Mesendoderm (in vitro differentiated cells): ENCODE measurements around the gene RPL19.
A peak's percentile ranks its signal among the peaks of the same experiment; 100 is the strongest.

ENCODE experiments used
- DNase-seq: peaks from one replicate; pipeline ENCODE4 v3.0.0; 2013
- H2AK5ac ChIP-seq: 2 replicates; pipeline ENCODE4 v1.6.1; 2013; ENCODE audit warnings: low read length, inconsistent platforms
- H2BK120ac ChIP-seq: 2 replicates; pipeline ENCODE4 v1.6.1; 2013; ENCODE audit warnings: low read depth, mild to moderate bottlenecking, low read length, moderate library complexity, mixed read lengths
- H2BK15ac ChIP-seq: replicated peaks from 2 replicates; pipeline ENCODE4 v1.6.1; 2013; ENCODE audit warnings: low read depth, mild to moderate bottlenecking, moderate library complexity
- H2BK5ac ChIP-seq: 2 replicates; pipeline ENCODE4 v1.6.1; 2013; ENCODE audit warnings: low read length, inconsistent platforms
- H3K18ac ChIP-seq: 2 replicates; pipeline ENCODE4 v1.6.1; 2013; ENCODE audit warnings: mild to moderate bottlenecking, low read length, mixed read lengths
- H3K23ac ChIP-seq: one replicate; pipeline ENCODE4 v1.6.1; 2013; ENCODE audit warnings: low read length
- H3K27ac ChIP-seq: 2 replicates; pipeline ENCODE4 v1.5.1; 2013; ENCODE audit warnings: low read depth, mild to moderate bottlenecking, inconsistent platforms, low read length, moderate library complexity
- H3K27me3 ChIP-seq: 2 replicates; pipeline ENCODE4 v1.6.1; 2013; ENCODE audit warnings: low read length, control low read depth, mild to moderate bottlenecking, inconsistent platforms; ENCODE audit not compliant: insufficient read depth, poor library complexity
- H3K36me3 ChIP-seq: 2 replicates; pipeline ENCODE4 v1.6.1; 2013; ENCODE audit warnings: low read length, inconsistent platforms; ENCODE audit not compliant: control insufficient read depth, insufficient read depth
- H3K4ac ChIP-seq: one replicate; pipeline ENCODE4 v1.6.1; 2013; ENCODE audit warnings: low read depth, mild to moderate bottlenecking, low read length, moderate library complexity
- H3K4me1 ChIP-seq: 2 replicates; pipeline ENCODE4 v1.6.1; 2013; ENCODE audit warnings: low read depth, low read length, inconsistent platforms; ENCODE audit not compliant: control insufficient read depth
- H3K4me2 ChIP-seq: 2 replicates; pipeline ENCODE4 v1.6.1; 2013; ENCODE audit warnings: low read length
- H3K4me3 ChIP-seq: 2 replicates; pipeline ENCODE4 v1.5.1; 2013; ENCODE audit warnings: mild to moderate bottlenecking, low read length
- H3K56ac ChIP-seq: one replicate; pipeline ENCODE4 v1.6.1; 2013; ENCODE audit warnings: low read length
- H3K79me1 ChIP-seq: 2 replicates; pipeline ENCODE4 v1.6.1; 2013; ENCODE audit warnings: low read length, inconsistent platforms
- H3K79me2 ChIP-seq: 2 replicates; pipeline ENCODE4 v1.6.1; 2013; ENCODE audit warnings: mild to moderate bottlenecking, low read length; ENCODE audit not compliant: control insufficient read depth, insufficient read depth
- H3K9ac ChIP-seq: 2 replicates; pipeline ENCODE4 v1.6.1; 2013; ENCODE audit warnings: low read length, inconsistent platforms
- H4K5ac ChIP-seq: one replicate; pipeline ENCODE4 v1.6.1; 2013; ENCODE audit warnings: low read length
- H4K8ac ChIP-seq: one replicate; pipeline ENCODE4 v1.6.1; 2013; ENCODE audit warnings: low read depth, mild to moderate bottlenecking, control low read depth, low read length, moderate library complexity
- WGBS: extraction: QIAGEN DNeasy Blood & Tissue Kit; methylation state at CpG from one replicate; pipeline ENCODE4 v1.1.7; 2013; ENCODE audit warnings: low lambda C conversion rate, missing lambda C conversion rate; ENCODE audit not compliant: insufficient coverage; ENCODE audit errors: extremely low coverage; 5-methylcytosine and 5-hydroxymethylcytosine counted together

Gene RPL19

DNA sequence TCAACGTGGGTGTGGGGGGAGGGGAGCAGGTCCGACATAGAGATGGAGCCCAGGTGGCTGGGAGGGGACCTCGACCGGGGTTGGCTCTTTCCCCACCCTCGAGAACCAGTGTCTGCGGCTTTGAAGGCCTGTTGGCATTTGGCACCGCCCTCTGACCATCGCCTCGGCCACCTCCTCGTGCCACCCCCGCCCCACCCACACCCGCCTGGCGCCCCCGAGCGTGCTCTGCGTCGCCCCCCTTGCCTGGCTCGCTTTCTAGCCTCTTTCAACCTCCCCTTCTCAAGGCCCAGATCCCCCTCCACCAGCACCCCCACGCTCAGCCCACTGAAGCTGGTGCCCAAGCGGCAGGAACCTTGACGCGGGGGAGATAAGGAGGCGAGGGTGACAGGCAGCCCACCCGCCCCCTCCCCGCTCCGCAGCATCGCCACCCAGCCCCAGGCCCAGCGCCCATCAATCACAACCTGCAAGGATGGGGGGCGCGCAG is 3.2 kb upstream of the RPL19 start:
- Histone ChIP-seq H3K4me2 (peak overlapping the region; percentile 79), H3K4me1 (peaks cover 13% of the 10 kb centered on the region), H2BK120ac (no peak overlapping the region), H3K56ac (peak overlapping the region; percentile 92), H3K4ac (peak overlapping the region; percentile 18), H3K79me1 (peaks cover 24% of the 10 kb centered on the region), H3K79me2 (peaks cover 29% of the 10 kb centered on the region), H3K18ac (no peak overlapping the region), H3K4me3 (peak overlapping the region; percentile 53), H4K8ac (no peak overlapping the region), H2BK15ac (no peak overlapping the region), H3K9ac (peak overlapping the region; percentile 76), H2BK5ac (no peak overlapping the region), H3K27ac (no peak overlapping the region), H3K36me3 (peaks cover 9% of the 10 kb centered on the region), H4K5ac (no peak overlapping the region), H2AK5ac (no peak overlapping the region), H3K23ac (no peak overlapping the region), H3K27me3 (no peaks in the 10 kb centered on the region)
- DNase-seq: no peak
- no CpG with 5 or more reads among the region's 30 CpGs for WGBS

DNA sequence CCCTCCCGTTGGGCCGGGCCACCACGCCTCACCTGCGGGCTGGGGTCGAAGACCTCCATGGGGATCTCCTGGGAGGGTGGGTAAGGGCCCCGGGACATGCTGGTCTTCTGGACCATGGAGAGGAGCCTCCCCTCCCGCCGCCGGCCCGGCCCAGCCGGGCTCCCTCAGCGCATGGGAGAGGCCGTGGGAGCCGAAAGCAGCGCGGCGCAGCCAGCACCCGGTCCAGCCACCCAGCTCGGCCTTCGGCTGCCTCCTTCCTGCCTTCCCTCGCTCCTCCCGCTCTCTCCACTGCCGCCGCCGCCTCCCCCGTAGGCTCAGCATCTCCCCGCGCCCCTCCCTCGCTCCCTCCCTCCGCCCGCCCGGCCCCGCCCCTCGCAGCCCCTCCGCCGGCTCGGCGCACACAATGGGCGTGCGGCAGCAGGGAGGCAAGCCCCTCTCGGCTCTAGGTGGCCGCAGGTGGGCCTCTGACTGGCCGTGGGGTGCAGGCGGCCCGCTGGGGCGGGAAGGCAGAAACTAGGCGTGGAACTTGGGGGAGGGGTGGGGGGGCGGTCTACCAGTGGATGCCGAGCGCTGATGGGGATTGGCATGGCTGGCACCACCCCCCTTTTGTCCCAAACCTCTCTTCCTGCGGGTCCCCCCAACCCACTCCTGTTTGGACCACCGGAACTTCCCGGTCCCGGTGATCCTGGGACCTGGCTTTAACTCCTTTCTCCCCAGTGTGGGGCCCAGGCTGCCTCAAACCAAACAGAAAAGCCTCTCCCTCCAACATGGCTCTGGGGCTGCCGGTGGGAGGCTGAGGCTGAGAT is 2.5 kb upstream of the RPL19 start, which contains the start of gene CACNB1:
TSS of gene CACNB1 (minus strand) at position 290 of the 806 bp plus-strand sequence. CDS start at position 116, 174 bp downstream.
- Histone ChIP-seq H3K4me1 (peaks cover 13% of the 10 kb centered on the region), H4K5ac (no peak within 1 kb of the TSS), H2BK15ac (no peak within 1 kb of the TSS), H2BK5ac (no peak within 1 kb of the TSS), H2AK5ac (peak within 1 kb of the TSS; percentile 37), H3K36me3 (peaks cover 16% of the 10 kb centered on the region), H3K27me3 (no peaks in the 10 kb centered on the region), H3K4ac (peak within 1 kb of the TSS; percentile 71), H3K27ac (peak within 1 kb of the TSS; percentile 49), H4K8ac (peak within 1 kb of the TSS; percentile 81), H3K79me1 (peaks cover 31% of the 10 kb centered on the region), H3K4me2 (peak within 1 kb of the TSS; percentile 79), H3K4me3 (peak within 1 kb of the TSS; percentile 53), H3K18ac (peak within 1 kb of the TSS; percentile 68), H2BK120ac (no peak within 1 kb of the TSS), H3K23ac (peak within 1 kb of the TSS; percentile 85), H3K56ac (peak within 1 kb of the TSS; percentile 92), H3K9ac (peak within 1 kb of the TSS; percentile 76), H3K79me2 (peaks cover 35% of the 10 kb centered on the region)
- whole genome bisulfite sequencing: no CpG with 5 or more reads among the region's 55 CpGs
- peak; percentile 91 for DNase-seq

DNA sequence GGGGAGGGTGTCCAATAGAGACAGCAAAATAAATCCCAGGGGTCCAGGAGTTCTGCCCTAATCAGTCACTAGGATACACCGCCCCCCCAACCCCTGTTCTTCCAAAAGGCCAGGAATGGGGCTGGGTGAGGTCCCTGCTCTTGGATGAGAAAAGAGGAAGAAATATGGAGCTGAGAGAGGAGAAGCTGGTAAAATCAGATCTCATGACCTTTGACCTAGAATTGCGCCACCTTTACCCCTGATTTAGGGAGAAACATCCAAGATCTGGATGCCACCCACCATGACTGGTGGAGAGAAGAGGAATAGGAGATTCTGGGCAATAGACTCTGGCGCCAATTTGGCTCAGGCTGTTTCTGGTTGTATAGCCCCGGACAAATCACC is 1.9 kb upstream of the RPL19 start:
- DNase-seq: no peak
- H3K27me3 ChIP-seq: no peaks in the 10 kb centered on the region

DNA sequence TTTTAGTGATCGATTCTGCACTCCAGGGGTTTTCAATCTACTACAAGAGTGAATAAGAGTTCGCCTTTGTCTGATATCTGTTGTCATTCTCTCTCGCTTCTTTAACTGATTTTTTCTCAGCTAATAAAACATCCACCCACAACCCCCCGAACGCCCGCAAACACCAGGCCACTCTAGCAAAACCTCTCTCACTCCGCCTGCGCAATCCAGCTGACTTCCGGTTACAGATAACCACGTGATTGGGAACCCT is 338 bp upstream of the RPL19 start:
- H4K8ac ChIP-seq: no peak overlapping the region
- no peaks in the 10 kb centered on the region for H3K27me3 ChIP-seq
- H3K23ac ChIP-seq: no peak overlapping the region
- H3K9ac ChIP-seq: peak overlapping the region; percentile 82
- H3K36me3 ChIP-seq: peaks cover 16% of the 10 kb centered on the region
- WGBS: no CpG with 5 or more reads among the region's 10 CpGs
- peak overlapping the region; percentile 73 for H3K4ac ChIP-seq
- peak overlapping the region; percentile 33 for H3K4me3 ChIP-seq
- H4K5ac ChIP-seq: peak overlapping the region; percentile 68
- no peak overlapping the region for H2BK5ac ChIP-seq
- no peak overlapping the region for H2BK120ac ChIP-seq
- peaks cover 20% of the 10 kb centered on the region for H3K79me1 ChIP-seq
- H3K4me1 ChIP-seq: peaks cover 13% of the 10 kb centered on the region
- H3K56ac ChIP-seq: peak overlapping the region; percentile 91
- H3K18ac ChIP-seq: no peak overlapping the region
- H2BK15ac ChIP-seq: no peak overlapping the region
- DNase-seq: peak; percentile 97
- H3K27ac ChIP-seq: peak overlapping the region; percentile 17
- peaks cover 34% of the 10 kb centered on the region for H3K79me2 ChIP-seq
- H2AK5ac ChIP-seq: no peak overlapping the region
- H3K4me2 ChIP-seq: peak overlapping the region; percentile 69

More for the DNA sequence above, 1.9 kb upstream of the RPL19 start:
- peak overlapping the region; percentile 46 for H3K4me2 ChIP-seq
- peak overlapping the region; percentile 73 for H3K9ac ChIP-seq
- no peak overlapping the region for H2BK120ac ChIP-seq
- H2AK5ac ChIP-seq: peak overlapping the region; percentile 37
- no peak overlapping the region for H3K23ac ChIP-seq
- H3K18ac ChIP-seq: peak overlapping the region; percentile 68
- peak overlapping the region; percentile 81 for H4K8ac ChIP-seq
- H3K79me2 ChIP-seq: peaks cover 34% of the 10 kb centered on the region
- no peak overlapping the region for H2BK5ac ChIP-seq
- peaks cover 14% of the 10 kb centered on the region for H3K36me3 ChIP-seq
- H3K4ac ChIP-seq: peak overlapping the region; percentile 71
- no peak overlapping the region for H3K27ac ChIP-seq
- H3K4me3 ChIP-seq: no peak overlapping the region
- no peak overlapping the region for H2BK15ac ChIP-seq
- no peak overlapping the region for H4K5ac ChIP-seq
- H3K4me1 ChIP-seq: peaks cover 13% of the 10 kb centered on the region
- peak overlapping the region; percentile 84 for H3K56ac ChIP-seq
- H3K79me1 ChIP-seq: peaks cover 28% of the 10 kb centered on the region
- no CpG with 5 or more reads among the region's 4 CpGs for WGBS

DNA sequence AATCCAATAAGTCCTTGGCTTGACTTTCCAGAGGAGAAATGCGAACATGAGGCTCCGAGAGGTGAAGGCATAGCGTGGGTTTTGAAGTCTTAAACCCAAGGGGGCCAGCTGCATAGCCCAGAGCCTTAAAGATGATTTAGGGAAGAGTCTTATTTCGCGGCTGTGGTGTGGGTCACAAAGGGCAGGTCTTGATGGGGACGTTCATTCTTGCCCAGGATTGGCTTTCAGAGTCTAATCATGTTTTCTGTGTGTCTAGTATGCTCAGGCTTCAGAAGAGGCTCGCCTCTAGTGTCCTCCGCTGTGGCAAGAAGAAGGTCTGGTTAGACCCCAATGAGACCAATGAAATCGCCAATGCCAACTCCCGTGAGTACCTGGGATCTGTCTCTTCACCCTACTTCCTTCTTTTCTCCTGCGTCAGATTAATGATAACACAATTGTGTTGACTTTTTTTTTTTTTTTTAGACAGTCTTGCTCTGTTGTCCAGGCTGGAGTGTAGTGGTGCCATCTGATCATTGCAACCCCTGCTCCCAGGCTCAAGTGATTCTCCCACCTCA is 951 bp downstream of the RPL19 start:
- no peak overlapping the region for H3K18ac ChIP-seq
- peak overlapping the region; percentile 77 for H3K4ac ChIP-seq
- no peak for DNase-seq
- H2AK5ac ChIP-seq: no peak overlapping the region
- H2BK15ac ChIP-seq: no peak overlapping the region
- no peak overlapping the region for H3K23ac ChIP-seq
- H3K9ac ChIP-seq: peak overlapping the region; percentile 99
- no peak overlapping the region for H3K27ac ChIP-seq
- peaks cover 16% of the 10 kb centered on the region for H3K36me3 ChIP-seq
- H2BK5ac ChIP-seq: no peak overlapping the region
- H3K4me3 ChIP-seq: peak overlapping the region; percentile 95
- H2BK120ac ChIP-seq: no peak overlapping the region
- H3K4me1 ChIP-seq: peaks cover 3% of the 10 kb centered on the region
- peaks cover 28% of the 10 kb centered on the region for H3K79me2 ChIP-seq
- H3K56ac ChIP-seq: peak overlapping the region; percentile 89
- peaks cover 13% of the 10 kb centered on the region for H3K79me1 ChIP-seq
- H3K27me3 ChIP-seq: no peaks in the 10 kb centered on the region
- peak overlapping the region; percentile 90 for H3K4me2 ChIP-seq
- H4K5ac ChIP-seq: peak overlapping the region; percentile 77
- no CpG with 5 or more reads among the region's 11 CpGs for WGBS
- no peak overlapping the region for H4K8ac ChIP-seq
